K562 (cell line): ENCODE results near the gene ICOSLG. TPM values are rescaled to one million over a fixed set of nuclear protein-coding genes. Genes with fewer than 3 reads are reported as not detected.
"Not testable (repeated sequence)": the region's sequence is repeated elsewhere in the genome, so short reads cannot be mapped to it uniquely, and the experiment has no call there.

Experiments used
- ATAC-seq: fragments of 200-7000 bp; cut with Tn5 transposase; 3 replicates; pipeline ENCODE4 v1.9.1; 2020; ENCODE audit warnings: moderate library complexity
- BruUV-seq: library from RNA; stranded (reverse); fragments of 400-500 nt; replicated peaks from 2 replicates; lab custom pipeline; 2021; lab: Mats Ljungman, UMichigan
- CTCF ChIA-PET: fragments of 300-600 bp; formaldehyde crosslinking; extraction: SDS; loops from one replicate; lab custom pipeline; 2021; ENCODE audit warnings: low intra/inter-chr PET ratio; lab: Yijun Ruan, JAX
- POLR2A ChIA-PET: fragments of 300-600, 350-650 bp; sonication (Branson Sonifier 250); formaldehyde crosslinking; extraction: SDS; loops from one replicate; lab custom pipeline; 2021; ENCODE audit warnings: antibody characterized with exemption, inconsistent platforms; lab: Yijun Ruan, JAX
- DNase-seq, 4 experiments: peaks; one replicate each; pipeline versions ENCODE4 v3.0.0 to v3.0.0-alpha.2; 2011 to 2018; ENCODE audit warnings: low spot score in 3 of 4, mixed read lengths in 3 of 4; ENCODE audit errors: extremely low read depth in 1 of 4
- FAIRE-seq: peaks from 2 replicates; lab custom pipeline; 2011; peaks lifted over from hg19 to GRCh38; lab: Jason Lieb, UNC
- H2AFZ ChIP-seq: 2 replicates; pipeline ENCODE4 v1.6.0; 2011; ENCODE audit warnings: low read depth, low read length, control low read depth, inconsistent platforms
- H3K27ac ChIP-seq: fragments of 200-600 bp; 3 replicates; pipeline ENCODE4 v1.8.0; 2011; ENCODE audit warnings: low read depth, mild to moderate bottlenecking, control low read depth, inconsistent platforms, low read length, moderate library complexity, mixed read lengths; ENCODE audit errors: extremely low read depth
- H3K27me3 ChIP-seq, 2 experiments: fragments of 300-600 bp in 1 of 2; 2 replicates in 1 of 2; 3 replicates in 1 of 2; pipeline versions ENCODE4 v1.6.0 to v1.8.0; 2011; ENCODE audit warnings: inconsistent platforms in 2 of 2, low read length in 2 of 2, mild to moderate bottlenecking in 1 of 2, mixed read lengths in 1 of 2, moderate library complexity in 1 of 2; ENCODE audit not compliant: control insufficient read depth in 2 of 2, insufficient read depth in 2 of 2
- H3K36me3 ChIP-seq: fragments of 300-600 bp; 3 replicates; pipeline ENCODE4 v1.8.0; 2011; ENCODE audit warnings: mild to moderate bottlenecking, low read length, inconsistent platforms; ENCODE audit not compliant: control insufficient read depth, insufficient read depth
- H3K4me1 ChIP-seq, 2 experiments: fragments of 200-600 bp in 1 of 2; replicated peaks in 1 of 2; 2 replicates in 1 of 2; 3 replicates in 1 of 2; pipeline versions ENCODE4 v1.5.1 to v1.8.0; 2011; ENCODE audit warnings: inconsistent platforms in 2 of 2, low read length in 2 of 2, mild to moderate bottlenecking in 1 of 2, mixed read lengths in 1 of 2, moderate library complexity in 1 of 2; ENCODE audit not compliant: control insufficient read depth in 2 of 2, insufficient read depth in 2 of 2
- H3K4me2 ChIP-seq: 2 replicates; pipeline ENCODE4 v1.6.1; 2011; ENCODE audit warnings: low read length, control low read depth, inconsistent platforms, mixed read lengths; ENCODE audit not compliant: insufficient read depth
- H3K4me3 ChIP-seq: fragments of 200-600 bp; sonication (generic), shearing (Covaris generic); 2 replicates; pipeline ENCODE4 v1.5.1; 2016; ENCODE audit warnings: control low read depth, inconsistent platforms
- H3K79me2 ChIP-seq: fragments of 200-600 bp; 3 replicates; pipeline ENCODE4 v1.8.0; 2011; ENCODE audit warnings: low read length, inconsistent platforms; ENCODE audit not compliant: control insufficient read depth, insufficient read depth
- H3K9ac ChIP-seq, 2 experiments: 2 replicates each; pipeline versions ENCODE4 v1.6.0 to v1.6.1; 2011; ENCODE audit warnings: low read depth in 2 of 2, low read length in 2 of 2, control low read depth in 1 of 2, inconsistent platforms in 1 of 2, mild to moderate bottlenecking in 1 of 2, mixed read lengths in 1 of 2; ENCODE audit not compliant: insufficient read depth in 1 of 2
- H3K9me1 ChIP-seq: one replicate; pipeline ENCODE4 v1.6.0; 2011; ENCODE audit warnings: inconsistent platforms, mild to moderate bottlenecking, low read length, moderate library complexity; ENCODE audit not compliant: control insufficient read depth, insufficient read depth
- H3K9me3 ChIP-seq: replicated peaks from 2 replicates; pipeline ENCODE4 v1.5.1; 2011; ENCODE audit warnings: low read depth, low read length, inconsistent platforms; ENCODE audit not compliant: control insufficient read depth, insufficient read depth
- H4K20me1 ChIP-seq: replicated peaks from 2 replicates; pipeline ENCODE4 v1.6.1; 2011; ENCODE audit warnings: low read length, inconsistent platforms, mixed read lengths; ENCODE audit not compliant: control insufficient read depth, insufficient read depth
- WGBS: fragments of 100-300 bp; shearing (Covaris generic); methylation state at CpG from one replicate; pipeline ENCODE4 v1.1.6; 2016; ENCODE audit warnings: low coverage, mixed read lengths; ENCODE audit not compliant: insufficient coverage; ENCODE audit errors: missing lambda C conversion rate; 5-methylcytosine and 5-hydroxymethylcytosine counted together
- in situ Hi-C: fragments of 300-500 bp; cut with MboI; formaldehyde crosslinking; loops from 4 replicates; pipeline ENCODE4 v1.15.0; 2018; ENCODE audit warnings: inconsistent platforms, mixed read lengths
- intact Hi-C: fragments of 100-400 bp; cut with micrococcal nuclease; formaldehyde crosslinking; loops from 2 replicates; pipeline ENCODE4 v1.14.2; 2022
- polyA plus RNA-seq, 8 experiments: library from polyadenylated mRNA; depleted of rRNA in 4 of 8; stranded (reverse) in 5 of 8; unstranded in 3 of 8; fragments of >200 nt; fragmentation: Nextera tagmentation in 2 of 8; fragmentation: Illumina TruSeq in 1 of 8; extraction: Ambion mirVana in 2 of 8; extraction: Trizol in 1 of 8; gene quantifications; 2 replicates each; pipeline versions ENCODE4 v1.2.1 to v1.2.3, GENCODE V29; 2011 to 2014; ENCODE audit warnings: inconsistent platforms in 1 of 8, missing spikeins in 1 of 8
- total RNA-seq, 7 experiments: library from RNA; depleted of rRNA in 6 of 7; stranded (reverse); fragments of >200 nt in 6 of 7; fragmentation: Illumina TruSeq in 2 of 7; extraction: Trizol in 2 of 7; gene quantifications; 2 replicates each; pipeline versions ENCODE4 v1.2.1 to v1.2.3, GENCODE V29; 2011 to 2021; ENCODE audit warnings: low replicate concordance in 1 of 7

Gene ICOSLG
- total and polyA plus RNA-seq, 9 of the 15 experiments (the other 6 are each of a cell fraction or from before 2014, with no cell fraction given) = 0.01 to 1.4 (median 0.15) TPM

- H3K79me2 ChIP-seq, POLR2A ChIA-PET, H3K27me3 ChIP-seq, H3K27ac ChIP-seq, in situ Hi-C loops, FAIRE-seq, H2AFZ ChIP-seq, CTCF ChIA-PET, DNase-seq, H3K9me1 ChIP-seq, BruUV-seq, intact Hi-C loops, ATAC-seq, H3K4me1 ChIP-seq, H4K20me1 ChIP-seq, H3K9me3 ChIP-seq, H3K4me3 ChIP-seq, H3K36me3 ChIP-seq, H3K9ac ChIP-seq, H3K4me2 ChIP-seq: not testable (repeated sequence)
- 11% methylated on average over 3 of the region's 22 CpGs for WGBS
Measured at GRCh38 chr21:44229561-44229960, 11.2 kb downstream of the ICOSLG start.

DNA sequence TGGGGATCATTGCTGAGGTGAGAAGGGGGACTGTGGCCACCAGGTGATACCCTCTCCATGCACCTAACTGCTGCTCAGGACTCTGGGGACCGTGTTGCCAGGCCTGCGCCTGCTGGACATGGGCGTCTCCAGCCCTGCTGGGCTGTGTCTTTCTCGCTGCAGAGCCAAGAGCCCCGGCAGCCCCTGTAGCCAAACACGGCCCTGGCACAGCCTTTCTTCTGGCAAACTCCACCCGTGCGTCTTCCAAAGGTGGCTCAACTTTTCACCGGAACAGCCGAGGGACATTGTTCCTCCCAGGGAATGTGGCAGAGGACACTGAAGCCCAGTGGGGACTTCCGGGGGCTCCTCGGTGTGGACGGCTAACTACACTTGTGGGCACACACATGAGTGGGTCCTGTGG lies 12.6 kb downstream of the ICOSLG start:
- CTCF ChIA-PET, H2AFZ ChIP-seq, H3K9me1 ChIP-seq, H3K4me2 ChIP-seq, H3K4me3 ChIP-seq, DNase-seq, H3K27ac ChIP-seq, BruUV-seq, in situ Hi-C loops, H3K9ac ChIP-seq, H4K20me1 ChIP-seq, ATAC-seq, H3K79me2 ChIP-seq, intact Hi-C loops, POLR2A ChIA-PET, H3K36me3 ChIP-seq, H3K27me3 ChIP-seq, FAIRE-seq, H3K4me1 ChIP-seq, H3K9me3 ChIP-seq: not testable (repeated sequence)
- no CpG with 5 or more reads among the region's 13 CpGs for WGBS

DNA sequence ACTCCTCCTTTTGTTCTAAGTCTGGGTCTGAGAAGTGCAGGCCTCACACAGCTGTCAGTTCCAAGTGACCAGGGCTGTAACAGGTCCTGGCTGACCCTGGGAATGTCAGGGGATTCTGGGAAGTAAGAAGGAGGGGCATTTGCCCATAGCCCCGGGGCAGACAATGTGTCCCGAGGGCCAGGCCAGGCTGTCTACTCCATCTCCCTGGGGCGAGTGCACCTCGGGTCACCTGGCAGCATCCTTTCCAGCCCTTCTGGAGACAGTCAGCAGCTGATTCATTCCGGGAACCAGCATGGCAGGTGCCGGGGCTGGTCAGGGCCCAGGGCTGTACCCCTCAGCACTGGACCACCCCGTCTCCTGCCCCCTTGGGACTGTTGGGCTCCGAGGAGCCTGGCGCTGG lies 13.1 kb downstream of the ICOSLG start:
- H3K4me3 ChIP-seq, FAIRE-seq, intact Hi-C loops, H3K9me3 ChIP-seq, H3K4me2 ChIP-seq, H2AFZ ChIP-seq, POLR2A ChIA-PET, H4K20me1 ChIP-seq, H3K9me1 ChIP-seq, BruUV-seq, DNase-seq, CTCF ChIA-PET, H3K79me2 ChIP-seq, H3K36me3 ChIP-seq, H3K9ac ChIP-seq, ATAC-seq, H3K27ac ChIP-seq, H3K4me1 ChIP-seq, H3K27me3 ChIP-seq, in situ Hi-C loops: not testable (repeated sequence)
- WGBS = no CpG with 5 or more reads among the region's 9 CpGs

GRCh38 chr21:44225605-44226004 lies 15.1 kb downstream of the ICOSLG start:
- H3K36me3 ChIP-seq, BruUV-seq, FAIRE-seq, H3K27me3 ChIP-seq, ATAC-seq, H3K9ac ChIP-seq, DNase-seq, H3K9me1 ChIP-seq, H3K4me2 ChIP-seq, H3K4me1 ChIP-seq, H3K27ac ChIP-seq, intact Hi-C loops, CTCF ChIA-PET, H3K79me2 ChIP-seq, H3K9me3 ChIP-seq, H4K20me1 ChIP-seq, H2AFZ ChIP-seq, POLR2A ChIA-PET, in situ Hi-C loops, H3K4me3 ChIP-seq: not testable (repeated sequence)
- no CpG with 5 or more reads among the region's 6 CpGs for WGBS
